ENCODE measurements around the gene VPS35.

Gene VPS35

GRCh38 chr16:46717692-46718091, 28.7 kb upstream of the VPS35 start:
- TF ChIP-seq ZNF384 (IDR thresholded peaks at IDR 0.05) (no peak), ELF4 (IDR thresholded peaks at IDR 0.05) (no peak), SUZ12 (IDR thresholded peaks at IDR 0.05) (no peak), NFRKB (IDR thresholded peaks at IDR 0.05) (no peak), BHLHE40 (IDR thresholded peaks at IDR 0.05; ENCODE audit: borderline replicate concordance) (no peak), ARNT (IDR thresholded peaks at IDR 0.05) (no peak)
- ChIA-PET CTCF (no interaction called here), POLR2A (no interaction called here)
- DNase-seq (ENCODE audit: extremely low spot score): no peak

- DNase-seq (ENCODE audit: extremely low spot score): no peak
- ChIA-PET CTCF (no interaction called here), POLR2A (no interaction called here)
- TF ChIP-seq ELF4 (IDR thresholded peaks at IDR 0.05) (no peak), CTBP1 (IDR thresholded peaks at IDR 0.05; ENCODE audit: borderline replicate concordance) (no peak), LEF1 (IDR thresholded peaks at IDR 0.05; ENCODE audit: borderline replicate concordance) (no peak), SUZ12 (IDR thresholded peaks at IDR 0.05) (no peak), NFRKB (IDR thresholded peaks at IDR 0.05) (no peak), ARNT (IDR thresholded peaks at IDR 0.05) (no peak), L3MBTL2 (conservative IDR thresholded peaks at IDR 0.05) (no peak), TARDBP (IDR thresholded peaks at IDR 0.05) (no peak), FOXM1 (IDR thresholded peaks at IDR 0.05; ENCODE audit: borderline replicate concordance) (no peak), FOXK2 (IDR thresholded peaks at IDR 0.05) (no peak), SP1 (IDR thresholded peaks at IDR 0.05) (no peak), HDGF (IDR thresholded peaks at IDR 0.05; ENCODE audit: borderline replicate concordance) (no peak), FOXA1 (IDR thresholded peaks at IDR 0.05) (no peak)
These were observed 26.9 kb upstream of the VPS35 start for GRCh38 chr16:46715769-46716305.

GRCh38 chr16:46714797-46715591, 26.0 kb upstream of the VPS35 start:
- CTCF ChIA-PET: interaction anchor here (0.6 kb wide), 1 partner anchor 37 kb away, joined by 4 read pairs; no protein-coding TSS in a partner anchor

GRCh38 chr16:46713634-46714033, 24.7 kb upstream of the VPS35 start:
- CTCF ChIA-PET: no interaction called here
- DNase-seq (ENCODE audit: extremely low spot score): no peak
- TF ChIP-seq LEF1 (IDR thresholded peaks at IDR 0.05; ENCODE audit: borderline replicate concordance): no peak
- no peak for TF ChIP-seq L3MBTL2 (conservative IDR thresholded peaks at IDR 0.05)
- no peak for TF ChIP-seq HDGF (IDR thresholded peaks at IDR 0.05; ENCODE audit: borderline replicate concordance)
- POLR2A ChIA-PET: no interaction called here

More at GRCh38 chr16:46714797-46715591, 26.0 kb upstream of the VPS35 start:
- TF ChIP-seq NFRKB (IDR thresholded peaks at IDR 0.05): no peak
- POLR2A ChIA-PET: no interaction called here
- DNase-seq (ENCODE audit: extremely low spot score): no peak

GRCh38 chr16:46712911-46713310, 23.9 kb upstream of the VPS35 start:
- DNase-seq (ENCODE audit: extremely low spot score): no peak
- TF ChIP-seq TARDBP (IDR thresholded peaks at IDR 0.05) (no peak), FOXK2 (IDR thresholded peaks at IDR 0.05) (no peak), ELF4 (IDR thresholded peaks at IDR 0.05) (no peak), PKNOX1 (IDR thresholded peaks at IDR 0.05) (no peak), LEF1 (IDR thresholded peaks at IDR 0.05; ENCODE audit: borderline replicate concordance) (no peak), CTBP1 (IDR thresholded peaks at IDR 0.05; ENCODE audit: borderline replicate concordance) (no peak), ARNT (IDR thresholded peaks at IDR 0.05) (no peak), L3MBTL2 (conservative IDR thresholded peaks at IDR 0.05) (no peak), SUZ12 (IDR thresholded peaks at IDR 0.05) (no peak), ZNF384 (IDR thresholded peaks at IDR 0.05) (no peak), FOXM1 (IDR thresholded peaks at IDR 0.05; ENCODE audit: borderline replicate concordance) (no peak), NFRKB (IDR thresholded peaks at IDR 0.05) (no peak), BHLHE40 (IDR thresholded peaks at IDR 0.05; ENCODE audit: borderline replicate concordance) (no peak), HDGF (IDR thresholded peaks at IDR 0.05; ENCODE audit: borderline replicate concordance) (no peak), FOXA1 (IDR thresholded peaks at IDR 0.05) (no peak), SP1 (IDR thresholded peaks at IDR 0.05) (no peak)
- ChIA-PET POLR2A (no interaction called here), CTCF (no interaction called here)

- no peak for TF ChIP-seq ARNT (IDR thresholded peaks at IDR 0.05)
- TF ChIP-seq SP1 (IDR thresholded peaks at IDR 0.05): no peak
- TF ChIP-seq ELF4 (IDR thresholded peaks at IDR 0.05): no peak
- TF ChIP-seq PKNOX1 (IDR thresholded peaks at IDR 0.05): no peak
- POLR2A ChIA-PET: no interaction called here
These were observed 22.4 kb upstream of the VPS35 start for GRCh38 chr16:46711106-46712058.

More at GRCh38 chr16:46711106-46712058, 22.4 kb upstream of the VPS35 start:
- CTCF ChIA-PET: no interaction called here
- no peak for DNase-seq (ENCODE audit: extremely low spot score)
